Measurements from ENCODE around the gene NIT1.

The NIT1 gene

GRCh38 chr1:161084597-161084988 is 33.3 kb upstream of the NIT1 start:
- DNase-seq = no peak

GRCh38 chr1:161085165-161085564 is 32.7 kb upstream of the NIT1 start:
- no peak for DNase-seq

- DNase-seq = no peak
Observed at GRCh38 chr1:161086457-161086856, 31.4 kb upstream of the NIT1 start.

- DNase-seq = no peak
Observed at GRCh38 chr1:161088587-161089110, 29.3 kb upstream of the NIT1 start.

GRCh38 chr1:161089251-161089924 is 28.5 kb upstream of the NIT1 start, which contains the start of gene NECTIN4:
NECTIN4 (minus strand) TSS chr1:161089558; CDS start chr1:161089296, 262 bp downstream.
- DNase-seq = no peak

- no peak for DNase-seq
Observed at GRCh38 chr1:161089938-161090337, 28.0 kb upstream of the NIT1 start.

- DNase-seq = no peak
Observed at GRCh38 chr1:161090617-161091016, 27.3 kb upstream of the NIT1 start.

- DNase-seq = no peak
Observed at GRCh38 chr1:161091093-161091492, 26.8 kb upstream of the NIT1 start.

GRCh38 chr1:161091796-161092507 is 26.0 kb upstream of the NIT1 start:
- DNase-seq = no peak

- DNase-seq = no peak
Observed at GRCh38 chr1:161092621-161093028, 25.3 kb upstream of the NIT1 start.

GRCh38 chr1:161094481-161094880 is 23.4 kb upstream of the NIT1 start:
- DNase-seq = no peak

GRCh38 chr1:161095230-161095629 is 22.7 kb upstream of the NIT1 start:
- no peak for DNase-seq

GRCh38 chr1:161096015-161096414 is 21.9 kb upstream of the NIT1 start:
- DNase-seq = no peak

- DNase-seq = no peak
Observed at GRCh38 chr1:161096530-161096929, 21.4 kb upstream of the NIT1 start.

- peak; percentile 69 for DNase-seq
Observed at GRCh38 chr1:161098210-161099068, 19.5 kb upstream of the NIT1 start, which contains the start of gene KLHDC9. KLHDC9 (plus strand) TSS chr1:161098361; CDS start chr1:161098536, 175 bp downstream.

GRCh38 chr1:161099090-161099802 is 18.7 kb upstream of the NIT1 start:
- DNase-seq = no peak

- DNase-seq = no peak
Observed at GRCh38 chr1:161100556-161100955, 17.3 kb upstream of the NIT1 start.

GRCh38 chr1:161106431-161106830 is 11.5 kb upstream of the NIT1 start:
- DNase-seq = no peak

GRCh38 chr1:161111117-161111516 is 6.8 kb upstream of the NIT1 start:
- no peak for DNase-seq

- no peak for DNase-seq
Observed at GRCh38 chr1:161111527-161111926, 6.4 kb upstream of the NIT1 start.

GRCh38 chr1:161113915-161114314 is 4.0 kb upstream of the NIT1 start:
- DNase-seq = no peak

- no peak for DNase-seq
Observed at GRCh38 chr1:161114556-161114955, 3.3 kb upstream of the NIT1 start.
